ENCODE data around the gene TMEM91.
"Not testable (repeated sequence)": the region's sequence is repeated elsewhere in the genome, so short reads cannot be mapped to it uniquely, and the experiment has no call there.

TMEM91 gene

GRCh38 chr19:41377977-41378709, 1.8 kb downstream of the TMEM91 start:
- DNase-seq (ENCODE audit: low read depth in 2 of 2), result no peak

- DNase-seq (ENCODE audit: low read depth in 2 of 2), result not testable (repeated sequence)
Observed at GRCh38 chr19:41381536-41381935, 5.2 kb downstream of the TMEM91 start.

- DNase-seq (ENCODE audit: low read depth in 2 of 2), result no peak
Observed at GRCh38 chr19:41384351-41384750, 8.0 kb downstream of the TMEM91 start.

- no peak for DNase-seq (ENCODE audit: low read depth in 2 of 2)
Observed at GRCh38 chr19:41386442-41386841, 10.1 kb downstream of the TMEM91 start.

- DNase-seq (ENCODE audit: low read depth in 2 of 2), result no peak
Observed at GRCh38 chr19:41391618-41392017, 15.3 kb downstream of the TMEM91 start.

- DNase-seq (ENCODE audit: low read depth in 2 of 2), result no peak
Observed at GRCh38 chr19:41392775-41393174, 16.4 kb downstream of the TMEM91 start.

GRCh38 chr19:41395355-41395754, 19.0 kb downstream of the TMEM91 start:
- DNase-seq (ENCODE audit: low read depth in 2 of 2), result no peak

GRCh38 chr19:41397086-41398049, 21.0 kb downstream of the TMEM91 start, which contains the start of the genes BCKDHA and EXOSC5:
Gene BCKDHA (plus strand): TSS chr19:41397818. CDS start chr19:41397828, 10 bp downstream.
Gene EXOSC5 (minus strand): TSS chr19:41397359. CDS start chr19:41397328, 31 bp downstream.
- peak; percentile 97 to 98 for DNase-seq (ENCODE audit: low read depth in 2 of 2)

- DNase-seq (ENCODE audit: low read depth in 2 of 2), result no peak
Observed at GRCh38 chr19:41398050-41398418, 21.7 kb downstream of the TMEM91 start.

- DNase-seq (ENCODE audit: low read depth in 2 of 2), result no peak
Observed at GRCh38 chr19:41398598-41398997, 22.3 kb downstream of the TMEM91 start.

- DNase-seq (ENCODE audit: low read depth in 2 of 2), result no peak
Observed at GRCh38 chr19:41399091-41399490, 22.8 kb downstream of the TMEM91 start.

- DNase-seq (ENCODE audit: low read depth in 2 of 2), result no peak
Observed at GRCh38 chr19:41399525-41399924, 23.2 kb downstream of the TMEM91 start.

GRCh38 chr19:41401483-41401882, 25.1 kb downstream of the TMEM91 start:
- no peak for DNase-seq (ENCODE audit: low read depth in 2 of 2)

- DNase-seq (ENCODE audit: low read depth in 2 of 2), result no peak
Observed at GRCh38 chr19:41402010-41402409, 25.7 kb downstream of the TMEM91 start.

GRCh38 chr19:41403181-41403970, 27.0 kb downstream of the TMEM91 start:
- no peak for DNase-seq (ENCODE audit: low read depth in 2 of 2)

- no peak for DNase-seq (ENCODE audit: low read depth in 2 of 2)
Observed at GRCh38 chr19:41405776-41406175, 29.4 kb downstream of the TMEM91 start.

- DNase-seq (ENCODE audit: low read depth in 2 of 2), result no peak
Observed at GRCh38 chr19:41407271-41407670, 30.9 kb downstream of the TMEM91 start.

- DNase-seq (ENCODE audit: low read depth in 2 of 2), result no peak
Observed at GRCh38 chr19:41408256-41408655, 31.9 kb downstream of the TMEM91 start.

- not testable (repeated sequence) for DNase-seq (ENCODE audit: low read depth in 2 of 2)
Observed at GRCh38 chr19:41408846-41409245, 32.5 kb downstream of the TMEM91 start.

- no peak for DNase-seq (ENCODE audit: low read depth in 2 of 2)
Observed at GRCh38 chr19:41409288-41409687, 33.0 kb downstream of the TMEM91 start.

GRCh38 chr19:41410336-41411054, 34.2 kb downstream of the TMEM91 start:
- DNase-seq (ENCODE audit: low read depth in 2 of 2), result no peak
